Type B pancreatic cell (in vitro differentiated cells): ENCODE measurements around the gene ASF1A. TPM values are rescaled to one million over a fixed set of nuclear protein-coding genes. Genes with fewer than 3 reads are reported as not detected.

Source experiments
- DNase-seq: peaks from one replicate; pipeline ENCODE4 v3.0.0; 2021; ENCODE audit warnings: mixed read lengths; ENCODE audit not compliant: unreplicated experiment; ENCODE audit errors: extremely low spot score
- H3K27ac Mint-ChIP-seq: 2 replicates; pipeline ENCODE4 v1.8.0; 2021; ENCODE audit warnings: mild to moderate bottlenecking, mixed read lengths
- H3K27me3 Mint-ChIP-seq: 2 replicates; pipeline ENCODE4 v1.8.0; 2021; ENCODE audit warnings: mixed read lengths
- H3K36me3 Mint-ChIP-seq: 2 replicates; pipeline ENCODE4 v1.8.0; 2021; ENCODE audit warnings: mixed read lengths
- H3K4me1 Mint-ChIP-seq: one replicate; pipeline ENCODE4 v1.8.0; 2021; ENCODE audit warnings: mixed read lengths; ENCODE audit not compliant: unreplicated experiment
- H3K4me3 Mint-ChIP-seq: 2 replicates; pipeline ENCODE4 v1.8.0; 2021; ENCODE audit warnings: mild to moderate bottlenecking, mixed read lengths
- H3K9me3 Mint-ChIP-seq: 2 replicates; pipeline ENCODE4 v1.8.0; 2021; ENCODE audit warnings: mixed read lengths
- total RNA-seq: library from RNA; stranded (reverse); gene quantifications from 2 replicates; pipeline ENCODE4 v1.2.1, GENCODE V29; 2021; ENCODE audit warnings: low replicate concordance
- TF ChIP-seq, protein P1 (sequence below): fragments of 200-600 bp; sonication (generic); conservative IDR thresholded peaks from 2 replicates; pipeline ENCODE4 v1.5.0; 2021; ENCODE audit warnings: antibody characterized with exemption, mild to moderate bottlenecking

ASF1A gene
- total RNA-seq, 1 donor from 2014 or later = 32.5 TPM

DNA sequence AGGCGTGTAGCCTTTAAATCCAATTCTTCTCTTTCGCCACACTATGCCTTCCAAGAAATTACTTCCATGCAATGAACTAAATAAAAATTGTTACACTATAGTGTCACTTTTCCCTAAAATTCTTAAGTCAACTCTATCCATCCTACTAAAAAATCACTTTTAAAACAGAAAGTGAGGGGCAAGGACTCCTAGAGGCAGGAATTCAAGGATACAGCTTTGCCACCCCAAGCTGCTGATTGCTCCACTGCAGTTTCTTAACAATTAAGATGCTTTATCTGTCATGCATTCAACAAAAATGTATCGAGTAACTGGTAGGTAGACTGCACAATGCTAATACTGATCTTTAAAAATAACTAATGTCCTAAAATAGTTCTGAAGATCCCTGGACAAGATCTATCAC lies 36.7 kb downstream of the ASF1A start:
- no peak overlapping the region for H3K4me3 Mint-ChIP-seq
- H3K36me3 Mint-ChIP-seq = peaks cover 31% of the 10 kb centered on the region
- no peak overlapping the region for H3K27ac Mint-ChIP-seq
- peaks cover 12% of the 10 kb centered on the region for H3K4me1 Mint-ChIP-seq
- H3K27me3 Mint-ChIP-seq = no peaks in the 10 kb centered on the region
- TF ChIP-seq, protein P1, sequence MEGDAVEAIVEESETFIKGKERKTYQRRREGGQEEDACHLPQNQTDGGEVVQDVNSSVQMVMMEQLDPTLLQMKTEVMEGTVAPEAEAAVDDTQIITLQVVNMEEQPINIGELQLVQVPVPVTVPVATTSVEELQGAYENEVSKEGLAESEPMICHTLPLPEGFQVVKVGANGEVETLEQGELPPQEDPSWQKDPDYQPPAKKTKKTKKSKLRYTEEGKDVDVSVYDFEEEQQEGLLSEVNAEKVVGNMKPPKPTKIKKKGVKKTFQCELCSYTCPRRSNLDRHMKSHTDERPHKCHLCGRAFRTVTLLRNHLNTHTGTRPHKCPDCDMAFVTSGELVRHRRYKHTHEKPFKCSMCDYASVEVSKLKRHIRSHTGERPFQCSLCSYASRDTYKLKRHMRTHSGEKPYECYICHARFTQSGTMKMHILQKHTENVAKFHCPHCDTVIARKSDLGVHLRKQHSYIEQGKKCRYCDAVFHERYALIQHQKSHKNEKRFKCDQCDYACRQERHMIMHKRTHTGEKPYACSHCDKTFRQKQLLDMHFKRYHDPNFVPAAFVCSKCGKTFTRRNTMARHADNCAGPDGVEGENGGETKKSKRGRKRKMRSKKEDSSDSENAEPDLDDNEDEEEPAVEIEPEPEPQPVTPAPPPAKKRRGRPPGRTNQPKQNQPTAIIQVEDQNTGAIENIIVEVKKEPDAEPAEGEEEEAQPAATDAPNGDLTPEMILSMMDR = no peak
- no peaks in the 10 kb centered on the region for H3K9me3 Mint-ChIP-seq
- DNase-seq = no peak

DNA sequence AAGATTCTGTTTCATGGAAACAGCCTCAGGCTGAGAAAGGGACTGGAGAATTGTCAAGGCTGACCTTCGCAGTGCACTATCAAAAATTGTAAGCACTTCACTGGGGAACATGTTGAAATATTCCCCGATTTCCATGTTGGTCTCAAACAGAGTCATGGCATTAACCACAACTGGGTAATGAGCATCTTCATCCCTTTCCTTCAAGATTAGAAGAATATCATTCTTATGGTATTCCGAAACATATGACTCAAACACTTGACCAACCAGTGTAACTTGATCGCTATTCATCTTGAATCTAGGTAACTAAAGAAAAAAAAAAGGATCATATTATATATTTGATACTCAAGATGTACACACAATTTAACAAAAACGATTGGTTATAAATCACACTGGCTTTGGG lies 37.5 kb downstream of the ASF1A start:
- H3K27ac Mint-ChIP-seq = no peak overlapping the region
- H3K4me3 Mint-ChIP-seq = no peak overlapping the region
- H3K36me3 Mint-ChIP-seq = peaks cover 28% of the 10 kb centered on the region
- DNase-seq = no peak
- H3K9me3 Mint-ChIP-seq = no peaks in the 10 kb centered on the region
- no peaks in the 10 kb centered on the region for H3K27me3 Mint-ChIP-seq
- TF ChIP-seq, protein P1 = no peak
- H3K4me1 Mint-ChIP-seq = peaks cover 16% of the 10 kb centered on the region

DNA sequence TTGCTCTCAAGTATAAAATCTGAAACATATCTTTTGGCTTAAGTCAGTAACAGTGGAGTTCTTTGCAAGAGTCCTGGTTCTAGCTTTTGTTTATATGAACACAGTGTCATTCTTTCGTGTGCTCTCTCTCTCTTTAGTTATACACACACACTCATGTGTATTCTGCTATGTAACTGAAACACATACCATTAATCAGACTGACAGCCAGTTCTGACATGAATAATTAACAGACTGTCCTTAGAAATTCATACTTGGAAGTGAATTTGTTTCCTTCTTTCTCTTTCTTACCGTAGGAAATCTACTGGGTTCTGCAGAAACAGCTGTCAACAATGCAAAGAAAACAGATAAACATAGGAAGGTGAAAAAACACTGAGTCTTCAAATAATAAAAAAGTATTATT lies 38.5 kb downstream of the ASF1A start:
- TF ChIP-seq, protein P1 = no peak
- H3K36me3 Mint-ChIP-seq = peaks cover 25% of the 10 kb centered on the region
- H3K27me3 Mint-ChIP-seq = no peaks in the 10 kb centered on the region
- no peak overlapping the region for H3K27ac Mint-ChIP-seq
- no peaks in the 10 kb centered on the region for H3K9me3 Mint-ChIP-seq
- H3K4me3 Mint-ChIP-seq = peak overlapping the region; percentile 79
- DNase-seq = no peak
- peaks cover 16% of the 10 kb centered on the region for H3K4me1 Mint-ChIP-seq

DNA sequence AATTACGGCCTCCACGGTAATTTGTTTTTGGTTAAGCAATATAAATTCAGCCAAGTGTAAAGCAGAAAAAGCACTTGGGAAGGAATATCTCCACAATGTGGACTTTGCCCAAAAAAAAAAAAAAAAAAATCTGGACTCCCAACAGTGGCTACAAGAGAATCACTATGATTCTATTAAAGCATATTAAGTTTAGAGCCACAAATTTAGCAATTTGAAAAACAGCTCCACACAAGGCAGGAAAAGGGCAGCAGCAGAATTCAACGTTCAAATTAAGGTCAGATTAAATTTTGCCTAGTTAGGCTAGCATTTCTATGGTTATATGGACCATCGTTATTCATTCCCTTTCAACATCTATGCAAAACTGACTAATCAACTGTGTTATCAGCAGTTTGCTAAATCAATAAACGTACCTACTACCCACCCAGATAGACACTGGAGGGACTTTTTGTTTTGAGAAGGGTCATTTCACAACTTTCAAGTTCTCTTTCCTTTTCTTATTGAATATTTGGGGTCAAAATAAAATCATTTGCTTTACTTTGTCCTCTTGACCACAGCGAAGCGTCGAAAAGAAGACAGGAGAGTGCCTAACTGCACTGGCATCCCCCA lies 40.0 kb downstream of the ASF1A start:
- Mint-ChIP-seq H3K36me3 (peaks cover 28% of the 10 kb centered on the region), H3K27me3 (no peaks in the 10 kb centered on the region), H3K4me3 (peak overlapping the region; percentile 91), H3K9me3 (peaks cover under 1% of the 10 kb centered on the region), H3K4me1 (peaks cover 16% of the 10 kb centered on the region), H3K27ac (peak overlapping the region; percentile 89)
- TF ChIP-seq, protein P1 = no peak
- DNase-seq = no peak

DNA sequence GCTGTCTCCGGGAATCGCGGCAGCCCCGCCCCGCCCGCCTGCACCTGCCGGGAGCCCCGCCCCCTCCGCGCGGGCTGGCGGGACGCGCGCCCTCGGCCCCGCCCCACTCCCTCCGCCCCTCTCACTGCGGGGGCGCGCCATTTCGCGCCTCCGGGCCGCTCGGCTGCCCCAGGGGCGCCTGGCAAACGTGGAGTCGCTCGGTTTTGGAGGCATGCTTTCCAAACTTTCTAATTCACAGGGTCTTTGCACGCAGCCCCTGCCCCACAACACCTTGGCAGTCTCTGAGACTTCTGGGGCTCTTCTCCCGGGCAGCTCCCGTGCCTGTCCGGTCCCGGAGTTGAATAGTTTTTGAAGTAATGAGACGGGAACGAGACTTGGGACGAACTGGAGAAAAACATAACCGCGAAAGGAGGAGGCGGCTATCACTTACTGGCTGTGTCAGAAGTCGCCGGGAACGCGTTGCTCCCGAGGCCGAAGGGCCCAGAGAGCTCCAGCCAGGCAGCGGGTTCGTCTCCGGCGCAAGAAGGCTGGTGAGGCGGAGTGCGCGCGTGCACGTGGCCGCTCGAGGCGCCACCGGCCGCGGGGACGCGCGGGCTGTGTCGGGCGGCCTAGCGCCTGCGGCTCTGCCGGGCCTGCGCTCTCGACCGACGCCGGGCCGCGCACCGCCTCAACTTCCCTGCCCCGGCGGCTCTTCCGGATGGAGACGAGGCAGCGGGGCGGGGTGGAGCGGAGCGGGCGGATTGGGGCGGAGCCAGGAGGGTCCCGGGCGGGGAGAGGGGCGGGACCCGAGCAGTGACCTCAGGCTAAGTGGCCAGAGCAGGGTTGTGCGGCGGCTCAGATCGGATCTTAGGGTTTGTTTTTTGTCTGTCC lies 40.7 kb downstream of the ASF1A start, which contains the start of gene MCM9:
TSS of gene MCM9 (minus strand) at position 699 of the 870 bp plus-strand sequence. CDS start 3,436 bp downstream, outside the sequence.
- Mint-ChIP-seq H3K4me3 (peak within 1 kb of the TSS; percentile 91), H3K36me3 (peaks cover 28% of the 10 kb centered on the region), H3K9me3 (peaks cover 6% of the 10 kb centered on the region), H3K4me1 (peaks cover 16% of the 10 kb centered on the region), H3K27me3 (no peaks in the 10 kb centered on the region), H3K27ac (peak within 1 kb of the TSS; percentile 89)
- peak; percentile 89 for DNase-seq
- TF ChIP-seq, protein P1 = no peak
